ENCODE results near the gene STXBP5L. TPM values are rescaled to one million over a fixed set of nuclear protein-coding genes. Genes with fewer than 3 reads are reported as not detected.
A peak's percentile ranks its signal among the peaks of the same experiment; 100 is the strongest.
"Not testable (repeated sequence)": the region's sequence is repeated elsewhere in the genome, so short reads cannot be mapped to it uniquely, and the experiment has no call there.

The STXBP5L gene
- not detected for total RNA-seq

- Mint-ChIP-seq H3K27ac (no peak within 1 kb of the TSS), H3K4me1 (ENCODE audit: low read depth in 2 of 2) (peaks cover 0 to 4% of the 10 kb centered on the region in 2 donors), H3K27me3 (peaks cover 27 to 53% of the 10 kb centered on the region in 2 donors), H3K4me3 (peak within 1 kb of the TSS; percentile 82), H3K9me3 (no peaks in the 10 kb centered on the region), H3K36me3 (peaks cover 25% of the 10 kb centered on the region)
- peak; percentile 59 for DNase-seq (ENCODE audit: low spot score)
- peak; percentile 84 to 88 for ATAC-seq
These were observed at the start of gene STXBP5L for GRCh38 chr3:120908030-120908794. Gene STXBP5L (plus strand): TSS chr3:120908205. CDS start chr3:120909579, 1,374 bp downstream.

GRCh38 chr3:120858521-120858920 lies 49.5 kb upstream of the STXBP5L start:
- DNase-seq (ENCODE audit: low spot score) (no peak), ATAC-seq (no peak)
- Mint-ChIP-seq H3K27ac (no peak overlapping the region), H3K4me1 (ENCODE audit: low read depth in 2 of 2) (no peaks in the 10 kb centered on the region), H3K36me3 (no peaks in the 10 kb centered on the region), H3K27me3 (no peaks in the 10 kb centered on the region), H3K9me3 (no peaks in the 10 kb centered on the region), H3K4me3 (no peak overlapping the region)

- Mint-ChIP-seq H3K4me3 (no peak overlapping the region), H3K9me3 (peaks cover 7% of the 10 kb centered on the region)
- no peak for ATAC-seq
These were observed 43.5 kb upstream of the STXBP5L start for GRCh38 chr3:120864541-120864940.

GRCh38 chr3:120875507-120875906 lies 32.5 kb upstream of the STXBP5L start:
- DNase-seq (ENCODE audit: low spot score) (no peak), ATAC-seq (no peak)
- Mint-ChIP-seq H3K27me3 (peaks cover 0 to 6% of the 10 kb centered on the region in 2 donors), H3K27ac (no peak overlapping the region), H3K9me3 (no peaks in the 10 kb centered on the region), H3K36me3 (no peaks in the 10 kb centered on the region), H3K4me1 (ENCODE audit: low read depth in 2 of 2) (no peaks in the 10 kb centered on the region), H3K4me3 (no peak overlapping the region)

More at GRCh38 chr3:120864541-120864940, 43.5 kb upstream of the STXBP5L start:
- Mint-ChIP-seq H3K4me1 (ENCODE audit: low read depth in 2 of 2) (no peaks in the 10 kb centered on the region), H3K27me3 (no peaks in the 10 kb centered on the region), H3K36me3 (no peaks in the 10 kb centered on the region), H3K27ac (no peak overlapping the region)
- no peak for DNase-seq (ENCODE audit: low spot score)

GRCh38 chr3:120875989-120876388 lies 32.0 kb upstream of the STXBP5L start:
- no peak overlapping the region for H3K4me3 Mint-ChIP-seq
- H3K36me3 Mint-ChIP-seq: no peaks in the 10 kb centered on the region
- no peaks in the 10 kb centered on the region for H3K4me1 Mint-ChIP-seq (ENCODE audit: low read depth in 2 of 2)
- H3K27me3 Mint-ChIP-seq: peaks cover 0 to 6% of the 10 kb centered on the region in 2 donors
- DNase-seq (ENCODE audit: low spot score): no peak
- H3K27ac Mint-ChIP-seq: no peak overlapping the region
- ATAC-seq: no peak
- no peaks in the 10 kb centered on the region for H3K9me3 Mint-ChIP-seq

- Mint-ChIP-seq H3K4me1 (ENCODE audit: low read depth in 2 of 2) (no peaks in the 10 kb centered on the region), H3K36me3 (no peaks in the 10 kb centered on the region), H3K4me3 (no peak overlapping the region), H3K9me3 (no peaks in the 10 kb centered on the region), H3K27ac (no peak overlapping the region), H3K27me3 (no peaks in the 10 kb centered on the region)
- DNase-seq (ENCODE audit: low spot score) (no peak), ATAC-seq (no peak)
These were observed 28.6 kb upstream of the STXBP5L start for GRCh38 chr3:120879411-120879810.

- H3K36me3 Mint-ChIP-seq: no peaks in the 10 kb centered on the region
- H3K4me1 Mint-ChIP-seq (ENCODE audit: low read depth in 2 of 2): no peaks in the 10 kb centered on the region
- H3K27ac Mint-ChIP-seq: no peak overlapping the region
- ATAC-seq (no peak), DNase-seq (ENCODE audit: low spot score) (no peak)
- H3K27me3 Mint-ChIP-seq: no peaks in the 10 kb centered on the region
- H3K9me3 Mint-ChIP-seq: peaks cover 8% of the 10 kb centered on the region
- no peak overlapping the region for H3K4me3 Mint-ChIP-seq
These were observed 15.1 kb upstream of the STXBP5L start for GRCh38 chr3:120892921-120893320.

- ATAC-seq (no peak), DNase-seq (ENCODE audit: low spot score) (no peak)
- Mint-ChIP-seq H3K36me3 (no peaks in the 10 kb centered on the region), H3K27ac (no peak overlapping the region), H3K27me3 (no peaks in the 10 kb centered on the region), H3K9me3 (peaks cover 11% of the 10 kb centered on the region), H3K4me1 (ENCODE audit: low read depth in 2 of 2) (no peaks in the 10 kb centered on the region), H3K4me3 (no peak overlapping the region)
These were observed 13.5 kb upstream of the STXBP5L start for GRCh38 chr3:120894316-120895057.

- H3K4me1 Mint-ChIP-seq (ENCODE audit: low read depth in 2 of 2); H3K27ac Mint-ChIP-seq; H3K9me3 Mint-ChIP-seq; DNase-seq (ENCODE audit: low spot score); H3K4me3 Mint-ChIP-seq; ATAC-seq; H3K36me3 Mint-ChIP-seq: not testable (repeated sequence)
- H3K27me3 Mint-ChIP-seq: peaks cover 4 to 12% of the 10 kb centered on the region in 2 donors
These were observed 6.3 kb upstream of the STXBP5L start for GRCh38 chr3:120901716-120902115.

GRCh38 chr3:120903221-120903620 lies 4.8 kb upstream of the STXBP5L start:
- no peak overlapping the region for H3K27ac Mint-ChIP-seq
- H3K9me3 Mint-ChIP-seq: peaks cover 8% of the 10 kb centered on the region
- H3K4me3 Mint-ChIP-seq: no peak overlapping the region
- DNase-seq (ENCODE audit: low spot score) (no peak), ATAC-seq (no peak)
- peaks cover 14% of the 10 kb centered on the region for H3K36me3 Mint-ChIP-seq
- peaks cover 0 to 2% of the 10 kb centered on the region in 2 donors for H3K4me1 Mint-ChIP-seq (ENCODE audit: low read depth in 2 of 2)
- peaks cover 12 to 27% of the 10 kb centered on the region in 2 donors for H3K27me3 Mint-ChIP-seq

- Mint-ChIP-seq H3K27ac (no peak overlapping the region), H3K4me1 (ENCODE audit: low read depth in 2 of 2) (peaks cover 0 to 4% of the 10 kb centered on the region in 2 donors), H3K36me3 (peaks cover 25% of the 10 kb centered on the region), H3K27me3 (peaks cover 27 to 53% of the 10 kb centered on the region in 2 donors), H3K4me3 (no peak overlapping the region), H3K9me3 (no peaks in the 10 kb centered on the region)
- DNase-seq (ENCODE audit: low spot score) (no peak), ATAC-seq (no peak)
These were observed 361 bp upstream of the STXBP5L start for GRCh38 chr3:120907659-120908029.

- Mint-ChIP-seq H3K27ac (no peak overlapping the region), H3K36me3 (peaks cover 25% of the 10 kb centered on the region), H3K4me1 (ENCODE audit: low read depth in 2 of 2) (peaks cover 0 to 4% of the 10 kb centered on the region in 2 donors), H3K27me3 (peaks cover 27 to 53% of the 10 kb centered on the region in 2 donors), H3K9me3 (no peaks in the 10 kb centered on the region), H3K4me3 (no peak overlapping the region)
- ATAC-seq: no peak
- no peak for DNase-seq (ENCODE audit: low spot score)
These were observed 993 bp downstream of the STXBP5L start for GRCh38 chr3:120908795-120909601.

GRCh38 chr3:120909602-120909878 lies 1.5 kb downstream of the STXBP5L start:
- Mint-ChIP-seq H3K27ac (no peak overlapping the region), H3K27me3 (peaks cover 27 to 53% of the 10 kb centered on the region in 2 donors), H3K9me3 (no peaks in the 10 kb centered on the region), H3K4me3 (no peak overlapping the region), H3K36me3 (peaks cover 25% of the 10 kb centered on the region), H3K4me1 (ENCODE audit: low read depth in 2 of 2) (peaks cover 0 to 4% of the 10 kb centered on the region in 2 donors)
- DNase-seq (ENCODE audit: low spot score): no peak
- ATAC-seq: no peak

- no peak overlapping the region for H3K4me3 Mint-ChIP-seq
These were observed 18.1 kb downstream of the STXBP5L start for GRCh38 chr3:120926146-120926545.

More at GRCh38 chr3:120926146-120926545, 18.1 kb downstream of the STXBP5L start:
- Mint-ChIP-seq H3K27ac (no peak overlapping the region), H3K9me3 (peaks cover 27% of the 10 kb centered on the region), H3K36me3 (peaks cover 5% of the 10 kb centered on the region), H3K4me1 (ENCODE audit: low read depth in 2 of 2) (no peaks in the 10 kb centered on the region), H3K27me3 (no peaks in the 10 kb centered on the region)
- DNase-seq (ENCODE audit: low spot score) (no peak), ATAC-seq (no peak)

All from natural killer cell treated with Interleukin-12 subunit alpha and Interleukin-12 subunit beta and Interleukin-15 and Interleukin-18, amount 100 ng/mL, for 72 hours (primary cell).